GM12864 (cell line): ENCODE data around the gene PCDHB13.
"Not testable (repeated sequence)": the region's sequence is repeated elsewhere in the genome, so short reads cannot be mapped to it uniquely, and the experiment has no call there.

Experiments used
- DNase-seq: peaks from one replicate; pipeline ENCODE4 v3.0.0-alpha.2; 2011; ENCODE audit warnings: low read depth
- H3K4me3 ChIP-seq: 2 replicates; pipeline ENCODE4 v1.5.1; 2011; ENCODE audit warnings: mild to moderate bottlenecking, low read depth, low read length, control low read depth
- CTCF ChIP-seq: IDR thresholded peaks from 2 replicates; pipeline ENCODE4 v1.5.1; 2011; ENCODE audit warnings: low read depth, mild to moderate bottlenecking, moderate library complexity, low read length, control low read depth, inconsistent platforms; ENCODE audit errors: missing control alignments

PCDHB13 gene

GRCh38 chr5:141236516-141237313, 23.0 kb downstream of the PCDHB13 start:
- H3K4me3 ChIP-seq = no peak overlapping the region
- no peak for TF ChIP-seq CTCF
- no peak for DNase-seq

DNA sequence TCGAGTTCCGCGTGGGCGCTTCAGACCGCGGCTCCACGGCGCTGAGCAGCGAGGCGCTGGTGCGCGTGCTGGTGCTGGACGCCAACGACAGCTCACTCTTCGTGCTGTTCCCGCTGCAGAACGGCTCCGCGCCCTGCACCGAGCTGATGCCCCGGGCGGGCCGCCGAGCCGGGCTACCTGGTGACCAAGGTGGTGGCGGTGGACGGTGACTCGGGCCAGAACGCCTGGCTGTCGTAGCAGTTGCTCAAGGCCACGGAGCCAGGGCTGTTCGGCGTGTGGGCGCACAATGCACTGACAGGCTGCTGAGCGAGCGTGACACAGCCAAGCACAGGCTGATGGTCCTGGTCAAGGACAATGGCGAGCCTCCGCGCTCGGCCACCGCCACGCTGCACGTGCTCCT, 27.8 kb downstream of the PCDHB13 start:
- no peak for TF ChIP-seq CTCF
- no peak for DNase-seq
- no peak overlapping the region for H3K4me3 ChIP-seq

GRCh38 chr5:141245250-141245717, 31.6 kb downstream of the PCDHB13 start, which contains the start of gene PCDHB15:
TSS of gene PCDHB15 (plus strand) at chr5:141245395. CDS start at chr5:141245579, 184 bp downstream.
- DNase-seq = no peak
- no peak within 1 kb of the TSS for H3K4me3 ChIP-seq
- no peak for TF ChIP-seq CTCF

- DNase-seq, H3K4me3 ChIP-seq: not testable (repeated sequence)
These were observed 33.3 kb downstream of the PCDHB13 start for GRCh38 chr5:141246971-141247370.

DNA sequence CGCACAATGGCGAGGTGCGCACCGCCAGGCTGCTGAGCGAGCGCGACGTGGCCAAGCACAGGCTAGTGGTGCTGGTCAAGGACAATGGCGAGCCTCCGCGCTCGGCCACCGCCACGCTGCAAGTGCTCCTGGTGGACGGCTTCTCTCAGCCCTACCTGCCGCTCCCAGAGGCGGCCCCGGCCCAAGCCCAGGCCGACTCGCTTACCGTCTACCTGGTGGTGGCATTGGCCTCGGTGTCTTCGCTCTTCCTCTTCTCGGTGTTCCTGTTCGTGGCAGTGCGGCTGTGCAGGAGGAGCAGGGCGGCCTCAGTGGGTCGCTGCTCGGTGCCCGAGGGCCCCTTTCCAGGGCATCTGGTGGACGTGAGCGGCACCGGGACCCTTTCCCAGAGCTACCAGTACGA, 33.7 kb downstream of the PCDHB13 start:
- DNase-seq, H3K4me3 ChIP-seq: not testable (repeated sequence)

DNA sequence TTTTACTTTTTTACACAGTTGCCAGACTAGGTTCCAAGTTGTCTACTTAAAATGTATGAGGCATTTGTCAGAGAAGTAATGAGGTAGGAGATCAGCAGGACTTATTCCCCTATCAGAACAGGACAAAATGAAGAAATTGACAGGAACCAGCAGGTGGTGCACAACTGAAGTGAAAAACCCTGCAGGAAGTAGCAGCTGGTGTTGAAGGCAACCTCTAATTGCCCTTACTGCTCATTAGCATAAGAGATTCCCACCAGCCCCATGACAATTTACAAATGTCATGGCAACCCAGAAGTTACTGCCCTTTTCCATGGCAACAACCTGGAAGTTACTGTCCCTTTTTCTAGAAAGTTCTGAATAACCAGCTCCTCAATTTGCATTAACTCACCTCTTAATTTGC, 36.9 kb downstream of the PCDHB13 start:
- no peak for DNase-seq
- TF ChIP-seq CTCF = no peak
- no peak overlapping the region for H3K4me3 ChIP-seq

DNA sequence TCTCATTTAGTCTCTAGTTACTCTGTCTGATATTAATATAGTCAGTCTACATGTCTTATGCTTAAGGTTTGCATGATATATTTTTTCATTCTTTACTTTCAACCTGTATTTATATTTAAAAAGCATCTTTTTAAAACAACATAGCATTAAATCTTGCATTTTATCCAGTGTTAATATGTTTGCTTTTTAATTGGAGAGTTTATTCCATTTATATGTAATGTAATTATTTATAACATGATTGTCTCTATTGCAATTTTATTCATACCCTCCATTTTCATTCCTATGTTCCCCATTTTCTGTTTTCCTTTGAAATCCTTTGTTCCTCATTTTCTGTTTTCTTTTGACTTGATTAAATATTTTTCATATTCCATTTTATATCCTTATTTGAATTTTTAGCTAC, 44.7 kb downstream of the PCDHB13 start:
- no peak for TF ChIP-seq CTCF
- H3K4me3 ChIP-seq = no peak overlapping the region
- no peak for DNase-seq

DNA sequence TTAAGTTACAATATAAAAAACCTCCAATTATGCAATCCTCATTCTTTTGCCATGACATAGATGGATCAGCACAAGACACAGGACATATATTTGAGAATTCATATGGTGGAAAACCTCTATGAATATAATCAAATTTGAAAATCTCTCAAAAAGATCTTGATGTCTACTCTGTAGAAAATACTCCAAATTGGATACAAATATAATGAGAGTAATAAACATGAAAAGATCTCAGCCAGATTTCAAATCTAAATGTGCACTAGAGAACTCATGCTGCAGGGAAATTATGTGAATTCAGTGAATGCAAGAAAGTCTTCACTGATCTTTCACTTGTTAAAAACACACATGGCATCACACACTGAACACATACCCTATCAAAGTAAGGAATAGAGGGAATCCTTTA, 45.2 kb downstream of the PCDHB13 start:
- no peak for DNase-seq
- no peak for TF ChIP-seq CTCF
- H3K4me3 ChIP-seq = no peak overlapping the region
